ENCODE data around the gene KCTD11.
A peak's percentile ranks its signal among the peaks of the same experiment; 100 is the strongest.

Gene KCTD11

DNA sequence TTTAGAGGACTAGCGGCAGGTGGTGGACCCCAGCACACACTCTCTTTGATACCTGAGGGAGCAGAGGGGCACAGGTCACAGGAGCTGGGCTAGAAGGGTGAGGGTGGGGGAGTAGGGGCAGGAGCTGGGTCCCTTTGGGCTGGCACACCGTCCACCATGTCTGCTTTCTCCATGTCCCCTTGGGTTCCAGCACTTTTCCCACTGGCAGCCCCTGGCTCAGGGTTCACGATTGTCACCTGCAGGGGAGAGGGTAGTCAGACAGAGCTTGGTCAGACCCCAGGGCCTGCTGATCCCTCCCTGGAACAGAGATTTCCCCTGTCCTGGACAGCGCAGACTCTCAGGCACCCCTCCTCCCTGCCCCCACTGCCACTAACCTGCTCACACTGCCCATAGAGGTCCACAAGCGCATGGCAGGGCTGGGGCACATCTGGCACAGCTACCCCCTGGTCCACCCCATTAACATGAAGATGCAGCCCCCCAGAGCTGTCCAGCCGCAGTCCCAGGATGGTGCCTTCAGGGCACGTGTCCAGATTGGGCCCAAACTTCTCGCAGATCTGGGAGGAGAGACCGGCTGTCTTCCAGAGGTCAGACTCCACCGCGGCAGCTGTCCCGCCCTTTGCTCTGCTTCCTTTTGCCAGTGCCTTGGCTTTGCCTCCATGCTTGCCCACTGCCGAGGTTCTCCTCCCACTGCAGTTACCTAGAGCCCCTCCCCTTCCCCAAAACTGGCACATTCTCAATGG lies 33.7 kb upstream of the KCTD11 start:
- no peak for DNase-seq (ENCODE audit: low read depth)
- TF ChIP-seq, protein P1, sequence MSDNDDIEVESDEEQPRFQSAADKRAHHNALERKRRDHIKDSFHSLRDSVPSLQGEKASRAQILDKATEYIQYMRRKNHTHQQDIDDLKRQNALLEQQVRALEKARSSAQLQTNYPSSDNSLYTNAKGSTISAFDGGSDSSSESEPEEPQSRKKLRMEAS (IDR thresholded peaks at IDR 0.05; ENCODE audit: low read depth, low read length), result no peak
- TF ChIP-seq POLR2A (IDR thresholded peaks at IDR 0.05; ENCODE audit: extremely low read depth, insufficient read length) (no peak), MYC (IDR thresholded peaks at IDR 0.05; ENCODE audit: low read depth, low read length) (no peak)
- TF ChIP-seq, protein P2, sequence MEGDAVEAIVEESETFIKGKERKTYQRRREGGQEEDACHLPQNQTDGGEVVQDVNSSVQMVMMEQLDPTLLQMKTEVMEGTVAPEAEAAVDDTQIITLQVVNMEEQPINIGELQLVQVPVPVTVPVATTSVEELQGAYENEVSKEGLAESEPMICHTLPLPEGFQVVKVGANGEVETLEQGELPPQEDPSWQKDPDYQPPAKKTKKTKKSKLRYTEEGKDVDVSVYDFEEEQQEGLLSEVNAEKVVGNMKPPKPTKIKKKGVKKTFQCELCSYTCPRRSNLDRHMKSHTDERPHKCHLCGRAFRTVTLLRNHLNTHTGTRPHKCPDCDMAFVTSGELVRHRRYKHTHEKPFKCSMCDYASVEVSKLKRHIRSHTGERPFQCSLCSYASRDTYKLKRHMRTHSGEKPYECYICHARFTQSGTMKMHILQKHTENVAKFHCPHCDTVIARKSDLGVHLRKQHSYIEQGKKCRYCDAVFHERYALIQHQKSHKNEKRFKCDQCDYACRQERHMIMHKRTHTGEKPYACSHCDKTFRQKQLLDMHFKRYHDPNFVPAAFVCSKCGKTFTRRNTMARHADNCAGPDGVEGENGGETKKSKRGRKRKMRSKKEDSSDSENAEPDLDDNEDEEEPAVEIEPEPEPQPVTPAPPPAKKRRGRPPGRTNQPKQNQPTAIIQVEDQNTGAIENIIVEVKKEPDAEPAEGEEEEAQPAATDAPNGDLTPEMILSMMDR (IDR thresholded peaks at IDR 0.05; ENCODE audit: low read depth, low read length), result no peak
- H3K4me3 ChIP-seq (ENCODE audit: low read depth, low read length), result no peak overlapping the region

DNA sequence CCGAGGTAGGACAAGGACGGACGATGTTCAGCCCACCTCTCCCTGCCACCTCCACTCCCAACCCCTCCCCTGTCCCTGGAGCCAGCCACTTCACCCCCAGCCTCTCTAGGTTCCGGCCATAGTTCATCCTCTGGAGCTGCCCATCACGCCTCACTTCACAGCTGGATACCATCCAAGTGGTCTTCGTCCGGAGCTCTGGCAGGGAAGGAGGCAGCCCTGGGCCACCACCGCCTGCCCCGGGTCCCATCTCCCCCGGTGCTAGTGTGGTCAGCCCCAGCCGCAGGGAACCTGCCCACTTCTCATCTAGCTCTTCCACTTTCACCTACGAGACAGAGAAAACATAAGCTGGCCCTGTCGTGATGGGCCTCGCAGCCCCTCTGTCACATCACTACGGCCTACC lies 30.5 kb upstream of the KCTD11 start:
- H3K4me3 ChIP-seq (ENCODE audit: low read depth, low read length), result no peak overlapping the region
- TF ChIP-seq POLR2A (IDR thresholded peaks at IDR 0.05; ENCODE audit: extremely low read depth, insufficient read length) (no peak), MYC (IDR thresholded peaks at IDR 0.05; ENCODE audit: low read depth, low read length) (no peak)
- TF ChIP-seq, protein P1 (IDR thresholded peaks at IDR 0.05; ENCODE audit: low read depth, low read length), result no peak
- TF ChIP-seq, protein P2 (IDR thresholded peaks at IDR 0.05; ENCODE audit: low read depth, low read length), result no peak
- DNase-seq (ENCODE audit: low read depth), result no peak

DNA sequence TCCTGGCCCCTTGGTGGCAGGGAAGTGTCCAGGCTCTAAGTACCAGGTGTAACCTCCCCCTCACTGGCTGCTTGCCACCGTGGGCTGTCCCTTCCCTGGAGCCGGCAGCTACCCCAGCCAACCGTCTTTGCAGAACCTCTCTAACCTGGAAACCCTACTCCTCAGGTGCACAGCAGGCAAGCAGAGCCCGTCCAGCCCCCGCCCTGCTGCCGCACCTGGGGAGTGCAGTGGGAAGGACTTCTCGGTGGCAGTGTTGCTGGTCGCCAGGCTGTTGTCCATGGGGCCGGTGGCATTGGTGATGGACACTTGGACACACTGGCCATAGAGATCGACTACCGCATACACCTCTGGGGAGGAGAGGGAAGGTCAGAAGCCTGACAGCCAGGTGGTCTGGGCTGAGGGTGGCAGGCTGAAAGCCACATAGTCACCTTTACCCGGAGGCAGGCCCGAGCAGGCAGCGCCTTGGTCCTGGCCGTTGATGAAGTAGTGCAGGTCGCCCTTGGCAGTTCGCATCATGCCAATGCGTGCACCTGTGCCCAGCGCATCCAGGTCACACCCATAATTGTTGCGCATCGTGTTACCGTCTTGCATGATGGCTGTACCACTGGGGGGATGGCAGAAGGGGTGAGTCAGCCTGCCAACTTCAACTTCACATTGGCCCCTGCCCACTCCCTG lies 29.3 kb upstream of the KCTD11 start:
- TF ChIP-seq, protein P1 (IDR thresholded peaks at IDR 0.05; ENCODE audit: low read depth, low read length), result no peak
- TF ChIP-seq MYC (IDR thresholded peaks at IDR 0.05; ENCODE audit: low read depth, low read length) (no peak), POLR2A (IDR thresholded peaks at IDR 0.05; ENCODE audit: extremely low read depth, insufficient read length) (no peak)
- TF ChIP-seq, protein P2 (IDR thresholded peaks at IDR 0.05; ENCODE audit: low read depth, low read length), result no peak
- DNase-seq (ENCODE audit: low read depth), result no peak
- H3K4me3 ChIP-seq (ENCODE audit: low read depth, low read length), result no peak overlapping the region

DNA sequence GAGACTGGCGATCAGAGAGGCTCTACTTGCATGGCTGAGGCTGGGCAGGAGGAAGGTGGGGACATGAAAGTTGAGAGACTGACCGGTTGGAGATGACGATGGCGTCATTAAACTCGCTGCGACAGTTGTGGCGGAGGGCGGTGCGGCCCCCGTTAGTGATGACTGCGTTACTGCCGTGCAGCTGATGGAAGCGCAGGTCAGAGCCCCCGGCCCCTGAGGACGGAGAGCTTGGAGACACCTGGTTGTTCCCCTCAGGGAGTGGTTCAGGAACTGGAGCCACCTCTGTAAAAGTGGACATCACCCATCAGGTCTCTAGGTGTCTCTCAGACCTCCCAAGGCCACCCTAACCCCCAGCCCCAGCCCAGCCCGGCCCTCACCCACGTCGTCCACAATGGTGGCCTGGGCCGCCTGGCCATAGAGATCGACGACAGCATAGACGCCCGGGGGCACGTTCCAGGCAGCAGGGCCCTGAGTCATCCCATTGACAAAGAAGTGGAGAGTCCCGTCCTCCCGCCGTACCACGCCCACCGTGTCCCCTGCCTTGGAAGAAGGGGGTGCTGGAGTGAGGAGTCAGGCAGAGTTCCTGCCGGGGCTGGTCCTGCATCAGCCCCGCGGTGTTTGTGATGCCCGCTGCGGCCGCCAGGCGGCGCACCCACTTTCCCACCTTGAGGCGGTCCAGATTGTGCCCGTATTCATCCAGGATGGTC lies 28.1 kb upstream of the KCTD11 start:
- DNase-seq (ENCODE audit: low read depth), result peak; percentile 29
- TF ChIP-seq MYC (IDR thresholded peaks at IDR 0.05; ENCODE audit: low read depth, low read length), result no peak
- TF ChIP-seq, protein P2 (IDR thresholded peaks at IDR 0.05; ENCODE audit: low read depth, low read length), result peak; percentile 57
- no peak overlapping the region for H3K4me3 ChIP-seq (ENCODE audit: low read depth, low read length)

DNA sequence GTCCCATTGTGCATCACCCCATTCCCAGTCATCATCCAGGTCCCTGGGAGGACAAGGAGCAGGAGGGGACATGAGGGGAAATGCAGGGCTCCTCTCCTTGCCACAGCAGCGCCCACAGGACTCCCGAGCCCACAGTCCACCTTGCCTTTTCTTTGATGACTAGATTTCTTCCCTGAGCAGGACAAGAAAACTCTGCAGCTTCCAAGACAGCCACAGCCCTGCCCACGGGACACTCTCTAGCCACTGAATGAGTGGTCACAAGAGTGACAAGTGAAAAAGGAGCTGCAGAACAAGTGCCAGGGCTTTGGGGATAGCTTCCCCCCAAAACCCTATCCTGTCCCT lies 27.6 kb upstream of the KCTD11 start:
- TF ChIP-seq, protein P1 (IDR thresholded peaks at IDR 0.05; ENCODE audit: low read depth, low read length), result no peak
- TF ChIP-seq MYC (IDR thresholded peaks at IDR 0.05; ENCODE audit: low read depth, low read length) (no peak), POLR2A (IDR thresholded peaks at IDR 0.05; ENCODE audit: extremely low read depth, insufficient read length) (no peak)
- TF ChIP-seq, protein P2 (IDR thresholded peaks at IDR 0.05; ENCODE audit: low read depth, low read length), result no peak
- no peak overlapping the region for H3K4me3 ChIP-seq (ENCODE audit: low read depth, low read length)
- DNase-seq (ENCODE audit: low read depth), result no peak
